Inflammatory macrophage treated with lipopolysaccharide for 1 hour (primary cell): ENCODE results near the gene GAREM2.

Experiments used
- DNase-seq, 2 donors: peaks; one replicate each; pipeline ENCODE4 v3.0.0-alpha.2; 2020 to 2022

GAREM2 gene

DNA sequence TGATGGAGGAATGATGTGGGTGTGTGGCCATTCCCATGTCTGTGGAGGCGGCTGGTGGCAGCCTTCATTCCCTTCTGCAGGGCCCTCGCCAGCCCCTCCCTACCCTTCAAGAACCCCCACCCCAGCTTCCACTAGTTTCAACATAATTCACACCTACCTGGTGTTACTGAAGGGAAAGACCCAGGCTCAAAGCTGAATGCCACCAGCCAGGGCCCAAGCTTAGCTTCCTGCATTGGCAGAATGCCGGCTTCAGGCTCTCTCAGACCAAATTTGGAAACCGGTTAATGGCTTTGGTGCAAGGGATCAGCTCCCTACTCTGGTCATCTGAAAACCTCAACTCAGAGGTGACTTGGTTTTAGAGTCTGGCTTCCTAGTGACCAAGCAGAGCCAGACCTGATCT lies 16.9 kb downstream of the GAREM2 start:
- no peak for DNase-seq

DNA sequence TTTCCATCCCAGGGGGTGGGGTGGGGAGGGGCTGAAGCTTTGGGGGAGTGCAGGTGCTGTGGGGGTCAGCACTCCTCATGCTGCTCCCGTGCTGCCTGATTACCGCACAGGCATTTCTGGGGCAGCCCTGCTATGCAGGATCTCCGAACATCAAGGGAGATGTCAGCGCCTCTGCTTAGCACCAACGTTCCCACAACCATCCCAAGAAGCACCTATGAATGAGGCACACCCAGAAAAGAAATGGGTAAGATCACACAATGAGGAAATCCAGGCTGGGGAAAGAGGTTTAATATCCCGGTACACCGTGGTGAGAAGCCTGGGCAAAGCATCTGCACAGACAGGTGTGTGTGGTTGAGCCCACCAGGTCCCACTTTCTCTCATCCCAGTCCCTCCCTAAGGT lies 17.5 kb downstream of the GAREM2 start:
- no peak for DNase-seq

DNA sequence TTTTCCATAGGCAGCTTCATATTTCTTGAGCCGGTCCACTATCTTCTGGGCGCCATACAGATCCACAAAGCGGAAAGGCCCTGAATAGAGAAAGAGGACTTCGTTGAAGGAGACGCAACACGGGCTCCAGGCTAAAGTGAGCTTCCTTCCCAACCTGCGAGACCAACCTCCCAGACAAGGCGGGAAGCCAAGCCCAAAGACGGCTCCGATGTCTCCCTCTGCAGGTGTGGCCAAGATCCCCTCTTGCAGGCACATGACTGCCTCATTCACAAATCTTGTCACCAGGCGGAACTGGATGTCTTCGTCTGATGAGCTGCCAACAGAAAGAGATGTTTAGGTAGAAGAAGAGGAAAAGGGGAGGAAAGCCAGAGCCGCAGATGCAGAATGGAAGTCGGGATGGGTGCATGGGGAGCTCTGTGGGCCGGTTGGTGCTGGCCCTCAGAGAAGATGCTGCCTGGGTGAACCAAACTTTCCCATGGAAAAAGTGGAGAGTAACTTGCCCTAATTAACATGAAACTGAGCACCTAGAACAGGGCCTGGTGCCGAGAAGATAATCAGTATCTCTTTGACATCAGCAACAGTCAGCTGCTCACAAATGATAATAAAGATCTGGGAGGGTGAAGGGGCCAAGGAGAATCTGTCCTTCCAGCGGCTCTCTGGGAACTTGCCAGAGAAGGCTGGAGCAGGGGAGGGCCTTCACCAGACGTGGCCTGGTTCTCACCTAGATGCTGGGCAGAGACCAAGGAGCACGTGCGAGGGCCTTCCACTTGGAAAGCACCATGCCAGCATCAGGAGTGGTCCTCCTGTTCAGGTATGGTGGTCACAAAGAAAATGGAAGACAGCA lies 18.6 kb downstream of the GAREM2 start:
- DNase-seq: no peak

DNA sequence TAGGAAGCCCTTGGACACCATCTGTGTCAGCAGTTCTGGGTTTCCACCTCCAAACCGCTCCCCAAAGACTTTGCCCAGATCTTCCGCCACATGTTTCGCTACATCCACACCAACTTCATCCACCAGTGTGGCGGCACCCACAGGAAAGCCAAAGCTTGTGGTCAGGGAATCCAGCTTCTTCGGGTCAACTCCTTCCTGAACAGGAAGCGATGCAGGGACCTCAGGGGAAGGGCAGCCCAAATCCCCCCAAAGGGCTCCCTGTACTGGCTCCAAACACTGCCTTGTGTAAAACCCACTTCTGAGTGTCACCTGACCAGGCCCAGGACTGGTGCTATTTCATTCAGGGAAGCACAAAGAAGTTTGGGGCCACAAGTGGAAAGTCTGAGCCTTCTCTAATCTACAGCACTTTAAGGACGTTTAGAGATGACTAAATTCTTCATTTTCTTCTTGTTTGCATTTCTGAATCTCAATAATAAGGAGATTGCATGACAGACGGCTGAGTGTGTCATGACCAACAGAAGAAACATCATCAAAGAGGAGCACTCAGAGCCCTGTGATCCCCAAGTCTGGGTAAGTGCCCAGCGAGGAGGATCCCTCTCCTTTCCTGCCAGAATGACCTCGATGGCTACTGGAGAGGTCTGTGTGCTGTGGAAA lies 20.8 kb downstream of the GAREM2 start:
- no peak for DNase-seq

DNA sequence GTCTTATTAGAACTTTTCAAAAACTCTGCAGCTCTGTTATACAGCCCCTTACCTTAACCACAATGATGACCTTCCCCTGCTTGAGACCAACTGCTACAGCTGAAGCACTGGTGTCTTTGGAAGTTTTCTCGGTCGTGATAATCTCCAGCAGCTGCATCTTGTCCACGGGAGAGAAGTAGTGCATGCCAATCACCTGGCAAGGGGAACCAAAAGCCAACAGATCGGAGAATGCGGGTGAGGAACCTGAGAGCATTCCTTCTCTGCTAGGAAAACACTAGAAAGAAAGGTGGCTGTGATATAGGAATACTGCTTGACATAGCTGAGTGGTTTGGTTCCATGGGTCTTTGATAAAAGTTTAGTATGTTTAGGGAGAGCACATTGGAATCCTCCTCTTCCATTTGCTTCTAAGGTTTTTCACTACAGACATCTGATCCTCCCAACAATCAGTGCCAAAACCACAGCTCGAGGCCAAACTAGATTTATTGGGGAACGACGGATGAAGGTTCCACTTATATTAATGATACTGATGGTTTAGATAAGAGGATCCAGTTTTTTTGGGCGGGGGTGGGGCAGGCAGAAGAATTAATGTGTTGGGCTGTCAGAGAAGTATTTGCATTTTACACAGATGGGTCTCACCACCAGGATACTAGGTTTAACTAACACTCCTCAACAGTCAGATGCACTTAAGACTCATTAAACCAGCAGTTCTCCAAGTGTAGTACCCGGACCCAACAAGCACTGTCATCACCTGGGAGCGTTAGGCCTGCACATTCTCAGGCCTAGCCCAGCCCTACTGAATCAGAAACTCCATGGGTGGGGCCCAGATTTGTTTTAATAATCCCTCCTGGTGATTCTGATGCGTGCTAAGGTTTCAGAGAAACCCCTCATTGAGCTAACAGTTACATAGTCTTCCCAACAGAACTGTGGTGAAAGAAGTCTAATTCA lies 22.4 kb downstream of the GAREM2 start:
- no peak for DNase-seq

DNA sequence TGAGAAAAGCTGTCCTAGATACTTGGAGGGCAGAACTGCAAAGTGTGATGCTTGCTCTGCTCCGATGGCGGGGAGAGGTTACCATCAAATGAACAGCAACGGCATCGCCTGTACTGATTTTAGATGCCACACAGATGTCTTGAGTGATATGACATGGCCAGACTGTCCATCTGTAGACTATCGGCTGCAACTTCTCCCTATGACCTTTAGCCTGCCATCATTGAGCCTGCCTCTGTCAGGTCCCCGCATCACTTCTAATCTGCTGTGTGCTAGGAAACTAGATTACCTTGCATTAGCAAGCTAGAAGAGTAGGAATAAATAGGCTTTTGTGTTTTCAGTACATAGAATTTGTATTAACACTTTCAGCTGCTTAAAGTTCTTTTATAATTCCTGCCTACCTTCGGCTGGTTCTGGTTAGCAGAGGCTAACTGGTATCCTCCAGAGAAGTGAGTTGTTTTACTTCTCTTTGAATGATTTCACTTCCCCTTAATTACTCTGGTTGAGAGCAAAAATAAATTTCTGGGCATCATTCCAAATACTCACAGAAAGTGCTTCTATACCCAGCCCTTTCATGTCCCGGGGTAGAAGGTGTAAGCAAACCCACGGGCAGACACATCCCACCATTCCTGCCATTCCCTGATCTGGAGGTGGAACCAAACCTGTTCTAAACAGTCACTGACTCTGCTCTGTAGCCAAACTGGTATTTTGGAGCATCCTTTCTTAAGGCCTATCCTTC lies 24.0 kb downstream of the GAREM2 start:
- DNase-seq: peak; percentile 31 to 51

DNA sequence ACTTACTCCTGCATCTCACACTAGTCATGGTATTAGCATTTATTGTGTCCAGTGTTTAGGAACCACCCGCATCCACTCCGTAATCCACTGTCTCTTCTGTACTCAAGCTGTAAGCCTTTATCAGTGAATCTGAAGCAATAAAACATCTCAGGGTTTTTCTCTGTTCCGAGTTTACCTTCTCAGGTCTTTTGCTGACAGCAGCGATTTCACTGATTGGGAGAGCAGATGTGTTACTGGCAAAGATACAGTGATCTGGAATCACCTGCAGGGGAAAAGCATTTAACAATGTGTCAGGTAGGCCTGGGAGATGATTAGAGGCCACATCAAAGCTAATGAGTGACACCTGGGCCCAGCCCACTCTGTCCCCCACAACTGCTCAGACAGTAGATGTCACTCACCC lies 24.6 kb downstream of the GAREM2 start:
- no peak for DNase-seq

DNA sequence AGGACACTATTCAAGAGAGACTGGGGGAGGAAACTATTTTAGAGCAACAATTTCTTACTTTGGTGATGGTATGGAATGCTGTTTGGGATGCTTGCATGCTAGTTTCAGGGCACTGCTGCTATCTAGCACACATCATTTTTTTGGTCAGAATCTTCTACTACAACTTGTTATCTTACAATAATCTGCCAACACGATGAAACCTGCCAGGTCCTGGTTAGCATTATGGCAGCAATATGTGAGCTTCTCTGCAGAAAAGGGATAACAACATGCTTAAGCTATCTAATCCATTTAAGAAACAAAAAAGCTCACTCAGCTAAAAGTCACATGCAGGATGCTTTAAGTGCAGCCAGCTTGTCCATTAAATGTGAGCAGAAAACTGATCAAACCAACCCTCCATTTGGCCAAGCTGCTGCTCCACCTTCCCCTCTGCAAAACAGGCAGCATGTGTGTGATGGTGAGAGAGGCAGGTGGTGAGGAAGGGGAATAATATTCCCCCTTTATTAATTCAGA lies 30.1 kb downstream of the GAREM2 start:
- no peak for DNase-seq

DNA sequence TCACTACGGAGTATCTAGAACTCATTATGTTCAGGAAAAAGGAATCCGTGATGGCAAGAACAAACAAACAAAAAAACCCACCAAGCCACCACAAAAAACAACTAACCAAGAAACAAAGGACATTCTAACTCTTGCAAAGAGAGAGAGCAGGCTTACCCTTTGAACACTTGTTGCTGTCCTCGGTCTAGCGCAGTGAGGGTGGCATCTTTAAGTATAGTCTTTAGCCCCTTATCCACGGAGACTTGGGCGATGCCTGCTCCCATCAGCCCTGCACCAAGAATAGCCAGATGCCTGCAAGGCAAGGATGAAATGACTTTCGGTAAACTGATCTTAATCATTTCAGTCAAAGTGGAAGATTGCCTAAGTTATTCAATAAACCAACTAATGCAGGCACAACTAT lies 31.0 kb downstream of the GAREM2 start:
- no peak for DNase-seq

DNA sequence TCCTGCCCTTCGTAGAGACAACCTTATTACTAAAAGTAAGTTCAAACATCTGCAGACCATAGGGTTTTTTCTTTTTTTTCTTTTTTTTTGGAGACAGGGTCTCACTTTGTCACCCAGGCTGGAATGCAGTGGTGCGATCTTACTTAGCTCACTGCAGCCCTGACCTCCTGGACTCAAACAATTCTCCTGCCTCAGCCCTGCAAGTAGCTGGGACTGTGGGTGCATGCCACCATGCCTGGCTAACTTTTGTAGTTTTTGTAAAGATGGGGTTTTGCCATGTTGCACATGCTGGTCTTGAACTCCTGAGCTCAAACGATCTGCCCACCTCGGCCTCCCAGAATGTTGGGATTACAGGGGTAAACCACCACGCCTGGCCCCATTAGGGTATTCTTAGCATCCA lies 39.1 kb downstream of the GAREM2 start:
- DNase-seq: no peak

DNA sequence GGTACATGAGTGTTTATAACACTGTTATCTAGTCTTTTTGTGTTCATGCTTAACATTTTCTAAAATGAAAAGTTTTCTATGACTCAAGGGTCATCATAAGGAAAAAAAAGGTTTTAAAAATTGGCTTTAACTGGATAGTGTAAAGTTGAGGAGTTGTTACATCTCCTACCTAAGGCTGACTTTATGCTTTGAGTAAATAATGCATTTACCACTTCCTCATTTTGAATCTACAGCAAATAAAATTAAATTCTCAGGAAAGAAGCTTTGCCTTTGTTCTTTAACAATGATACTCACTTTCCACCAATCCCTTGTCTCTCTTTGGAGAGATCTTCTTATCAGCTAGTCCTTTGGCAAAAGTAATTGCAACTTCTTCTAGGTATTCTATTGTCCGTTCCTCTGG lies 41.9 kb downstream of the GAREM2 start:
- no peak for DNase-seq

DNA sequence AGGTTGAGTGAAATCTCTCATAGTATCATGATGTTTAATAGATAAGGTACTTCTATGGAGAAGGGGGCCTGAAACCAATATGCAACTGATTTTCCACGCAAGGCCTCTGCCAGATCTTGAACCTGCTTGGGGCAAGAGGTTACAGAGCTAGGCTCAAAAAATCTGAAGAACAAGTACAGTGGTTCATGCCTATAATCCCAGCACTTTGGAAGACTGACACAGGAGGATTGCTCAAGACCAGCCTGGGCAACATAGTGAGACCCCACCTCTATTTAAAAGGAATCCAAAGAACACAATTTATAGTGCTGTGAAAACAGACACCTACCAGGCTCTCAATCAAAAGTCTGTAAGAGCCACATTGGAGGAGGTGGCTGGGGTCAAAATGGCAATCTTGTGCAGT lies 42.9 kb downstream of the GAREM2 start:
- DNase-seq: no peak

DNA sequence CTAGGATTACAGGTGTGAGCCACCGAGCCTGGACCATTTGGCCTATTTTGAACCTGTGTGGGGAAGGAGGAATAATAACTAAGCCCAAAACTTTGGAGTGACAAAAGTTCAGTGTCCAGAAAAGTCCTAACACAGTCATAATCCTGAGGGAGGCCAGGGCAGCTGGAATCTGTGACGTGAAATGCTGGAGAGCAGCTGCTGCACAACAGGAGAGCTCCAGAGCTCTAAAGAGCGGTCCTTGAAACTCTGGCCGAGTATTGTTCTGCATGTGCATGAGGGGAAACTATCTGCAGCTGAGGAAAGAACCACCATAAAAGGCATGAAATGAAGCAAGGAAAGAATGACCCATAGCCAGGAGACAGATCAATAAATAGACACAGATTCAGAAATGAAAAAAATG lies 43.7 kb downstream of the GAREM2 start:
- no peak for DNase-seq

DNA sequence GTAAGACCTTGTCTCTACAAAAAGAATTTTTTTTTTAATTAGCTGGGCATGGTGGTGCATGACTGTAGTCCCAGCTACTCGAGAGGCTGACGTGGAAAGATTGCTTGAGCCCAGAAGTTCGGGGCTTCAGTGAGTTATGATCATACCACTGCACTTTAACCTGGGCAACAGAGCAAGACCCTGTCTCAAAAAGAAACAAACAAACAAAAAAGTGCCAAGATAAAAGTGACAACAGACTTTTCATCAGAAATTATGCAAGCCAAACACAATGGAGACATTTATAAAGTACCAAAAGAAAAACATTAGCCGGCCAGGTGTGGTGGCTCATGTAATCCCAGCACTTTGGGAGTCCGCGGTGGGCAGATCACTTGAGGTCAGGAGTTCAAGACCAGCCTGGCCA lies 44.8 kb downstream of the GAREM2 start:
- DNase-seq: no peak

DNA sequence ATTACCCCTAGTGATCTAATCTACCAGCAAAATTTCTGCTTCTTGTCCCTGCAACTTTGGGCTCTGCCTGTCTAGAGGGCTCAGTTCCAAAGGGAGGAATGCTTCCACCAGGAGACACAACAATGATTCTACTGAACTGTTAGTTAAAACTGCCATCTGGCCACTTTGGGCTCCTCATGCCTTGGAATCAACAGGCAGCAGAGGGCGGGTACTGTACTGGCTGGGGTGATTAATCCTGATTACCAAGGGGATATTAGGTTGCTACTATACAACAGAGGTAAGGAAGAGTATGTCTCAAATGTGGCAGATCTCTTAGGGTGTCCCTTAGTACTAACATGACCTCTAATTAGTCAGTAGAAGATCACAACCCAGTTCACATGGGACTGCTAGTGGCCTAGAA lies 50.1 kb downstream of the GAREM2 start:
- DNase-seq: no peak

DNA sequence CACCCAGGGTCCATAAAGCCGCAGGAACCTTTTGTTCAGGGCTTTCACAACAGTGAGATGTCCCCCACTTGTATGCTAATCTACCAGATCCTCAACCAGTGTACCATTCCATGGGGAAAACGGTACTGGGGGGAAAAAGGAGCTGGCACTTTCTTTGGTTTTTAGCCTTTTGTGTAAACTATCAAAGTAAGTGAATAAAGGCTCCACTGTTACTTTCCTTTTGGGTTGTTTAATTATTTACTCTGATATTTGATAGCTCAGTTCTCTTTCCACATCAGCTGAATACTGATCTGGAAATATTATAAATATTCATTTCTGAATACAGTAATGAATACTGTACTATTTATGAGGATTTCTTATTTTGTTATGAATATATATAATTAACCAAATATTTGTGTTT lies 51.2 kb downstream of the GAREM2 start:
- no peak for DNase-seq

DNA sequence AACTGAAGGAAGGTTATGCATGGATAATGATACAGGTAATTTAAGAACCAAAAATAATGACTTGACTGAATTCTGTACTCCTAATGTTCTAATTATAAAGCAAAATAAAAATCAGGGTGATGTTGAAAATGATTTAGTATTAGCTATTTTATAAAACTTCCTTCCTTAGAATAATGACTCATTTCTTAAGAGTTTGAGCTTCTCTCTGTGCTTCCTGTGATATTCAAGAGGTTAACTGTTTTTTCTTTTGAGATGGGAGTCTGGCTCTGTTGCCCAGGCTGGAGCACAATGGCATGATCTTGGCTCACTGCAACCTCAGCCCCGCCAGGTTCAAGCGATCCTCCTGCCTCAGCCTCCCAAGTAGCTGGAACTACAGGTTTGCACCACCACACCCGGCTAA lies 56.7 kb downstream of the GAREM2 start:
- DNase-seq: no peak

DNA sequence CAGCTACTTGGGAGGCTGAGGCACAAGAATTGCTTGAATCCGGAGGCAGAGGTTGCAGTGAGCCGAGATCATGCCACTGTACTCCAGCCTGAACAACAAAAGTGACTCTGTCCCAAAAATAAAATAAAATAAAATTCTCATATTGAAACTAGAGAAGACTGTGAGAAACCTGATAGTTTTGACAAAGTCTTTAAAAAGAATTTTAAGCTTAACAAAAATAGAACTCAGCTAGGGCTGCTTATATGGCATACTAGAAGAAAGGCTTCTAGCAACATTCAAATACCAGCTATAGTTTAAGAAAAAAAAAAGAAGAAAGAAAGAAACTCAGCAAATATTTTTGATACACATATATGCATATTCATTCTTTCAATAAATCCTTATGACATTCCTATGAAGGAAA lies 57.9 kb downstream of the GAREM2 start:
- DNase-seq: no peak

DNA sequence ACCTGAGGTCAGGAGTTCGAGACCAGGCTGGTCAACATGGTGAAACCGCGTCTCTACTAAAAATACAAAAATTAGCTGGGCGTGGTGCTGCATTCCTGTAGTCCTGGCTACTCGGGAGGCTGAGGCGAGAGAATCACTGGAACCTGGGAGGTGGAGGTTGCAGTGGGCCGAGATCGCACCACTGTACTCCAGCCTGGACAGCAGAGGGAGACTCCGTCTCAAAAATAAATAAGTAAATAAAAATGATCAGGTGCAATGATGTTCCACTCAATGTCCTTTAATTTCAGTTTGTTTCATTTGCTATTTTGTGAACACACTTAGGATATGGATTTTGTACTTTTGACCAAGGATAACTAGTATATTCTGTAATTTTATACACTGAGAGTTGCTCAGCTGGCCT lies 62.2 kb downstream of the GAREM2 start:
- no peak for DNase-seq

DNA sequence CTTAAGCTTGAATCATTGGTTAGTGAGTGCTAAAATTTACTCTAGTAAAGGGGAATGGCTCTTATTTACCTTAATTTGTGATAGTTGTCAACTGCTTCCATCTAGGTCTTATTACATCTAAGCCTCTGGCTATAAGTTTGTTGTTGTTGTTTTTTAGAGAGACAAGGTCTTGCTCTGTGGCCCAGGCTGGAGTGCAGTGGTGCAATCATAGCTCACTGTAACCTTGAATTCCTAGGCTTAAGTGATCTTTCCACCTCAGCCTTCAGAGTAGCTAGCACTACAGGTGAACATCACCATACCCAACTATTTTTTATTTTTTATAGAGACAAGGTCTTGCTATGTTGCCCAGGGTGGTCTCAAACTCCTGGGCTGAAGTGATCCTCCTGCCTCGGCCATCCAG lies 65.0 kb downstream of the GAREM2 start:
- no peak for DNase-seq

DNA sequence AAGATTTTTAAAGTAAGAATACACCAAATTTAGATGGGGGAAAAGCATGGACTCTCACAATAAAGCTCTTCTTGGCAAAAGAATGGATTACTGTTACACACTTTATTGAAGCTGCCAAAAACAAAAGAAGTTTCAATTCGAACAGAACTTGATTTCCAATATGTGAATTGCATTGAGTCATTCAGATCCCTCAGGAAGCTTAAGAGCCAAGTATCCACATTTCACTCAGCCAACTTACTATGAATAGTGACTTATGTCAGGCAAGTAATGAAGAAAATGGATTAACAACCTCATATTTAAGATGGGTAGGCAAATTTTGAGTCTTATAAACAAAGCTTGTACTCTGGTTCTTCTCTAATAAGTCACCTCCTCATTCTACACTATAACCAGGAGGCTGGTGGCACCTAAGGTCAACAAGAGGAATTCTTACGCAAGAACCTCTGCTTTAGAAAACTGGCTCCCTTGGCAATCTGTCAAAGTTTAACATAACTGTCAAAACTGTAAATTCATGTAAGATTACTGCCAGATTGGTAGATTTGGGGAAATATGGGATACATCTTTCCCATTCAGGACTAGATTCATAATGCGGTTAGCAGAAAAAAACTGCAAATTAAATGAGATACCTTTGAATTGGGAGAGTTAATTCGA lies 65.5 kb downstream of the GAREM2 start:
- no peak for DNase-seq
